Astrocyte of the cerebellum (primary cell): ENCODE data around the gene GSE1.

Source experiments
- DNase-seq: peaks from one replicate; pipeline ENCODE4 v3.0.0-alpha.2; 2011; ENCODE audit warnings: low read depth
- H3K4me3 ChIP-seq: 2 replicates; pipeline ENCODE4 v1.5.1; 2011; ENCODE audit warnings: mild to moderate bottlenecking, low read depth, low read length, moderate library complexity
- in situ Hi-C: cut with HindIII; loops from 2 replicates; pipeline ENCODE4 v1.10.0; 2017; ENCODE audit warnings: low sequenced_read_pairs
- TF ChIP-seq, protein P1 (sequence below): IDR thresholded peaks from 2 replicates; pipeline ENCODE4 v1.5.1; 2012; ENCODE audit warnings: low read length, low read depth, moderate library complexity, mild to moderate bottlenecking; ENCODE audit errors: missing control alignments

The GSE1 gene

GRCh38 chr16:85698459-85698891 is 85.4 kb downstream of the GSE1 start:
- DNase-seq: no peak
- no peak overlapping the region for H3K4me3 ChIP-seq
- in situ Hi-C loops: no loop called here
- TF ChIP-seq, protein P1, sequence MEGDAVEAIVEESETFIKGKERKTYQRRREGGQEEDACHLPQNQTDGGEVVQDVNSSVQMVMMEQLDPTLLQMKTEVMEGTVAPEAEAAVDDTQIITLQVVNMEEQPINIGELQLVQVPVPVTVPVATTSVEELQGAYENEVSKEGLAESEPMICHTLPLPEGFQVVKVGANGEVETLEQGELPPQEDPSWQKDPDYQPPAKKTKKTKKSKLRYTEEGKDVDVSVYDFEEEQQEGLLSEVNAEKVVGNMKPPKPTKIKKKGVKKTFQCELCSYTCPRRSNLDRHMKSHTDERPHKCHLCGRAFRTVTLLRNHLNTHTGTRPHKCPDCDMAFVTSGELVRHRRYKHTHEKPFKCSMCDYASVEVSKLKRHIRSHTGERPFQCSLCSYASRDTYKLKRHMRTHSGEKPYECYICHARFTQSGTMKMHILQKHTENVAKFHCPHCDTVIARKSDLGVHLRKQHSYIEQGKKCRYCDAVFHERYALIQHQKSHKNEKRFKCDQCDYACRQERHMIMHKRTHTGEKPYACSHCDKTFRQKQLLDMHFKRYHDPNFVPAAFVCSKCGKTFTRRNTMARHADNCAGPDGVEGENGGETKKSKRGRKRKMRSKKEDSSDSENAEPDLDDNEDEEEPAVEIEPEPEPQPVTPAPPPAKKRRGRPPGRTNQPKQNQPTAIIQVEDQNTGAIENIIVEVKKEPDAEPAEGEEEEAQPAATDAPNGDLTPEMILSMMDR: no peak

GRCh38 chr16:85698935-85699558 is 85.9 kb downstream of the GSE1 start:
- no peak for DNase-seq
- TF ChIP-seq, protein P1: no peak
- H3K4me3 ChIP-seq: no peak overlapping the region
- in situ Hi-C loops: no loop called here

- H3K4me3 ChIP-seq: no peak overlapping the region
- TF ChIP-seq, protein P1: no peak
- in situ Hi-C loops: no loop called here
- DNase-seq: no peak
These were observed 86.5 kb downstream of the GSE1 start for GRCh38 chr16:85699628-85700027.

- in situ Hi-C loops: no loop called here
- H3K4me3 ChIP-seq: no peak overlapping the region
- no peak for DNase-seq
- TF ChIP-seq, protein P1: no peak
These were observed 90.9 kb downstream of the GSE1 start for GRCh38 chr16:85704011-85704410.

DNA sequence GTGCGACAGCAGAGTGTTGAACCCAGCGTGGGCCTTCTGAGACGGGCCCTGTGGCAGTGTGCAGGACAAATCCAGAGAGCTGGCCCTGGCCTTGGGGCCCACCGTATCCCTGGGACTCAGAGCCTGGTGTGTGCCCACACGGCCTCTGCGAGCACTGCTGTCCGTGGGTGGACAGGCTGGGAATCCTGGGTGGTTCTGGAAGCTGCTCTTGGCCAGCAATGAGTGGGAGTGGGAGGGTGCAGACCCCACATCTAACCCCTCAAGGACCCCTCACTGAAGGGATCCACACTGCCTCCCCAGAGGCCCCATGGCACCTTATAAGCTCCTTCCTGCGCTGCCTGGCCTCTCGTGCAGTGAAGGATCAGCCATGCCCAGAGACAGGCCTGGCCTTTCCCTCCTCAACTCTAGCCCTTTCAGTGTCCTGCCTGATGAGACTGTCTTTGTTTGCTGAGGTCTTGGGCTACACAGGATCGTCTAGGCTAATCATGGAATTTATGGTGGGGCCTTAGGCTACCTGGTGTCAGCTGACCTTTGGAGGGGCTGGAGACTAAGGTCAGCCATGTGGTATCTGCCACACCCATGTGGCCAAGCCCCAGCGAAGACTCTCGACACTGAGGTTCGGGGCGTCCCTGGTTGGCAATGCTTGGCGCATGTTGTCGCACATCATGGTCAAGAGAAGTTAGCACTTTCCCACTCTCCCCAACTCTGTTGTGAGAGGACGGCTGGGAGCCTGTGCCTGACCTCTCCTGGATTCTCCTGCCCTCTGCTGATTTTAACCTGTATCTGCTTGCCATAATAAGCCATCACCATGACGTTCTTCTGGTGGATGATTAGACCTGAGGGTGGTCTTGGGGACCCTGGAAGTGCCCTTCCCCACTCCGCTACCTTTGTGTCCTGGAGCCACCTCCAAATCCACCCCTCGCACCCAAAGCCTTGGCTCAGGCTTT is 92.1 kb downstream of the GSE1 start:
- no peak for DNase-seq
- TF ChIP-seq, protein P1: no peak
- no peak overlapping the region for H3K4me3 ChIP-seq
- in situ Hi-C loops: no loop called here

DNA sequence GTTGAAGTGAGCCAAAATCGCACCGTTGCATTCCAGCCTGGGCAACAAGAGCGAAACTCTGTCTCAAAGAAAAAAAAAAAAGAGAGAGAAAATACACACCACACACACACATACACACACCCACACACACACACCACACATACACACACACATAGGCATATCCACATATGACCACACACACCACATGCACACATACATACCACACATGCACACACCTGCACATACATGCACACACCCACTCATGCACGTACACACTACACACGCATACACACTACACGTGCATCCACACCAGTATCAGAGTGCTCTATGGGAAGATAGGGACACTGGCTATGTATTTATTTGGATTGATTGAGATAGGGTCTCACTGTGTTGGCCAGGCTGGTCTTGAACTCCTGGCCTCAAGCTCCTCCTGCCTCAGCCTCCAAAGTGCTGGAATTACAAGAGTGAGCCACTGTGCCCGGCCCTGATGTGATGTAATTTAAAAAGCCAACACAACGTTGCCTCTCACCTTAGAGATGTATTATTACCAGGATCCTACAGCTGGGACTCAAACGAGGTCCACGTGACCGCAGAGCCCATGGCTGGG is 93.4 kb downstream of the GSE1 start:
- no peak for DNase-seq
- H3K4me3 ChIP-seq: no peak overlapping the region
- in situ Hi-C loops: no loop called here
- TF ChIP-seq, protein P1: no peak
